Upper lobe of left lung (tissue), 6 donors: ENCODE data around the gene INSR. TPM values are rescaled to one million over a fixed set of nuclear protein-coding genes. Genes with fewer than 3 reads are reported as not detected.
A peak's percentile ranks its signal among the peaks of the same experiment; 100 is the strongest.
"Not testable (repeated sequence)": the region's sequence is repeated elsewhere in the genome, so short reads cannot be mapped to it uniquely, and the experiment has no call there.

ENCODE experiments used
- ATAC-seq, 2 donors: fragments of 200-7000 bp; cut with Tn5 transposase; one replicate each; pipeline ENCODE4 v1.9.1; 2022; ENCODE audit warnings: mild to moderate bottlenecking in 2 of 2, moderate library complexity in 2 of 2; ENCODE audit not compliant: low FRiP score in 2 of 2
- DNase-seq, 2 donors: peaks; one replicate each; pipeline ENCODE4 v3.0.0-alpha.2; 2019 to 2020
- H3K27ac ChIP-seq, 4 donors: fragments of 200-600 bp; sonication (generic); one replicate each; pipeline ENCODE4 v1.5.1; 2016 to 2019
- H3K27me3 ChIP-seq, 4 donors: fragments of 200-600 bp; sonication (generic); one replicate each; pipeline ENCODE4 v1.5.1; 2017 to 2019
- H3K36me3 ChIP-seq, 4 donors: fragments of 200-600 bp; sonication (generic); one replicate each; pipeline ENCODE4 v1.5.1; 2016 to 2019
- H3K4me1 ChIP-seq, 4 donors: fragments of 200-600 bp; sonication (generic); one replicate each; pipeline ENCODE4 v1.5.1; 2018 to 2019
- H3K4me3 ChIP-seq, 4 donors: fragments of 200-600 bp; sonication (generic); one replicate each; pipeline ENCODE4 v1.5.1; 2017 to 2019; ENCODE audit warnings: mild to moderate bottlenecking in 2 of 4, moderate library complexity in 1 of 4
- H3K9me3 ChIP-seq, 4 donors: fragments of 200-600 bp; sonication (generic); one replicate each; pipeline ENCODE4 v1.5.1; 2018 to 2019
- EP300 ChIP-seq, 4 donors: sonication (generic); formaldehyde crosslinking; IDR thresholded peaks; one replicate each; pipeline ENCODE4 v1.5.1; 2017; ENCODE audit warnings: antibody characterized with exemption in 4 of 4, control low read depth in 2 of 4
- POLR2A ChIP-seq, 4 donors: fragments of 450-650 bp; IDR thresholded peaks; one replicate each; pipeline ENCODE4 v1.5.1; 2016 to 2017; ENCODE audit warnings: antibody characterized with exemption in 4 of 4, mild to moderate bottlenecking in 2 of 4
- POLR2AphosphoS5 ChIP-seq, 2 donors: sonication (generic); formaldehyde crosslinking; IDR thresholded peaks; one replicate each; pipeline ENCODE4 v1.5.1; 2017; ENCODE audit warnings: antibody characterized with exemption in 2 of 2
- WGBS, 2 donors: methylation state at CpG; one replicate each; pipeline ENCODE4 v1.1.5; 2017 to 2018; 5-methylcytosine and 5-hydroxymethylcytosine counted together
- total RNA-seq, 6 donors: library from RNA; depleted of rRNA in 4 of 6; stranded (reverse); fragments of >200 nt in 4 of 6; gene quantifications; one replicate each; pipeline versions ENCODE4 v1.1.0 to v1.2.1, GENCODE V29; 2016 to 2021
- TF ChIP-seq, protein P1 (sequence below), 6 experiments: fragments of 450-650 bp in 4 of 6; fragments of 200-600 bp in 2 of 6; sonication (generic) in 2 of 6; IDR thresholded peaks; one replicate each; pipeline ENCODE4 v1.5.1; 2016 to 2019; ENCODE audit warnings: antibody characterized with exemption in 6 of 6
- donor health status: DM: no; HTN: no; CAD: no; lungs with moderate emphysema.
- donor health status: DM: no; HTN: yes; CAD: no; lungs with severe emphysema.

Gene INSR
- total RNA-seq, 6 donors from 2014 or later, result 32.4 to 142 (median 49.9) TPM

DNA sequence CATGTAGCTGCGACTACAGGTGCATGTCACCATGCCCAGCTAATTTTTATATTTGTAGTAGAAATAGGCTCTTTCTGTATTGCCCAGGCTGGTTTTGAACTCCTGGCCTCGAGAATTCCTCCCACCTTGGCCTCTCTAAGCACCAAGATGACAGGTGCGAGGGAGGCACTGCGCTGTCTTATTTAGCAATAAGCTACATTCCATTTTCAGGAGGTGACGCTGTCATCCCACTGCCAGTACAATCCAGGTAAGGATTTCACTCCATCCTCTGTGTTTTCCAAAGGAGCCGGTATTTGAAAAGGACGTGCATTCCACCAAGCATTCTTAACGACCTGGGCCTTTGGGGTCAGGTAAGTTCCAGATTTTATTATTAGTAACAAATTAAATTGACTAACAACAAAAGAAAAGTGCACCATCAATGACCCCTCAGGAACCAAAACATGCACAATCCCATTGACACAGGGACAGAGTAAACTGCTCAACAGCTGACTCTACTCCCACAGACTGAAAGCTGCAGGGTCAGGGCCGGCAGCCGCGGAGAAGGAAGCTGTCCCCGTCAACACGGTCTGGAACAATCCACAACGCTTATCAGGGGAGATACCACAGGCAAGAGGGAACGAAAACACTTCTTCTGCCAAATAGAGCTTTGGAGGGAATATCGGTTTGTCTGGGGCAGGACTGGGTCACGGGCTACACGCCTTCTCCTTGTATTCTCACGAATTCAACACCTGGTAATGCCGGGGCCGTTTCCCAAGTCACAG, 82.8 kb downstream of the INSR start:
- no peak overlapping the region for H3K4me3 ChIP-seq
- peak; percentile 23 to 72 for ATAC-seq

DNA sequence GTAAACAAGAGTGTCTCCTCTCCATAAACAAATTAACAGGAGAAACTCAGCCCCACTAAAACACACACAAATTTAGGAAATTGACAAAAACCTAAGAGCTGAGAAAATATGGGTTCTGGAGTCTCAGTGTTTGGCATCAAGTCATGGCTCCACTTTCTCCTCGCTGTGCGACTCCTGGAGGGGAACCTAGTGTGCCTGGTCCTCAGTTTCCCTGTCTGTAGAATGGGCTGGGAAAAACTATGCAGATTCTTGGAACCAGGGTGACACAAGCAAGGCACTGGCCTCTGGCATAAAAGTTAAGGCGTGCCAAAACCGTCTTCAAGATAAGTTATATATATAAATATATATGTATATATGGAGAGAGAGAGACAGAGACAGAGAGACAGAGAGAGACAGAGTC, 83.9 kb downstream of the INSR start:
- 95% methylated on average over 4 of the region's 4 CpGs for WGBS, 2 donors
- no peak overlapping the region for H3K4me3 ChIP-seq
- ATAC-seq, result no peak
- peaks cover 5 to 10% (median 8%) of the 10 kb centered on the region in 4 donors for H3K4me1 ChIP-seq
- TF ChIP-seq, protein P1, sequence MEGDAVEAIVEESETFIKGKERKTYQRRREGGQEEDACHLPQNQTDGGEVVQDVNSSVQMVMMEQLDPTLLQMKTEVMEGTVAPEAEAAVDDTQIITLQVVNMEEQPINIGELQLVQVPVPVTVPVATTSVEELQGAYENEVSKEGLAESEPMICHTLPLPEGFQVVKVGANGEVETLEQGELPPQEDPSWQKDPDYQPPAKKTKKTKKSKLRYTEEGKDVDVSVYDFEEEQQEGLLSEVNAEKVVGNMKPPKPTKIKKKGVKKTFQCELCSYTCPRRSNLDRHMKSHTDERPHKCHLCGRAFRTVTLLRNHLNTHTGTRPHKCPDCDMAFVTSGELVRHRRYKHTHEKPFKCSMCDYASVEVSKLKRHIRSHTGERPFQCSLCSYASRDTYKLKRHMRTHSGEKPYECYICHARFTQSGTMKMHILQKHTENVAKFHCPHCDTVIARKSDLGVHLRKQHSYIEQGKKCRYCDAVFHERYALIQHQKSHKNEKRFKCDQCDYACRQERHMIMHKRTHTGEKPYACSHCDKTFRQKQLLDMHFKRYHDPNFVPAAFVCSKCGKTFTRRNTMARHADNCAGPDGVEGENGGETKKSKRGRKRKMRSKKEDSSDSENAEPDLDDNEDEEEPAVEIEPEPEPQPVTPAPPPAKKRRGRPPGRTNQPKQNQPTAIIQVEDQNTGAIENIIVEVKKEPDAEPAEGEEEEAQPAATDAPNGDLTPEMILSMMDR (IDR thresholded peaks at IDR 0.05), result no peak
- TF ChIP-seq EP300 (IDR thresholded peaks at IDR 0.05) (no peak), POLR2AphosphoS5 (IDR thresholded peaks at IDR 0.05) (no peak), POLR2A (IDR thresholded peaks at IDR 0.05) (no peak)
- H3K36me3 ChIP-seq, result no peaks in the 10 kb centered on the region
- H3K9me3 ChIP-seq, result no peaks in the 10 kb centered on the region
- no peaks in the 10 kb centered on the region for H3K27me3 ChIP-seq
- H3K27ac ChIP-seq, result no peak overlapping the region
- DNase-seq, result no peak

More for the DNA sequence above, 82.8 kb downstream of the INSR start:
- Histone ChIP-seq H3K9me3 (no peaks in the 10 kb centered on the region), H3K36me3 (no peaks in the 10 kb centered on the region), H3K27ac (peak overlapping the region in 2 of 4 donors; percentile 12 to 56), H3K4me1 (peaks cover 5 to 10% (median 8%) of the 10 kb centered on the region in 4 donors), H3K27me3 (no peaks in the 10 kb centered on the region)
- 53% methylated on average over 19 to 21 of the region's 21 CpGs for WGBS, 2 donors
- DNase-seq, result peak in 1 of 2 donors; percentile 45
- TF ChIP-seq, protein P1 (IDR thresholded peaks at IDR 0.05), result no peak
- no peak for TF ChIP-seq EP300 (IDR thresholded peaks at IDR 0.05)
- peak in 1 of 2 donors; percentile 44 for TF ChIP-seq POLR2AphosphoS5 (IDR thresholded peaks at IDR 0.05)

DNA sequence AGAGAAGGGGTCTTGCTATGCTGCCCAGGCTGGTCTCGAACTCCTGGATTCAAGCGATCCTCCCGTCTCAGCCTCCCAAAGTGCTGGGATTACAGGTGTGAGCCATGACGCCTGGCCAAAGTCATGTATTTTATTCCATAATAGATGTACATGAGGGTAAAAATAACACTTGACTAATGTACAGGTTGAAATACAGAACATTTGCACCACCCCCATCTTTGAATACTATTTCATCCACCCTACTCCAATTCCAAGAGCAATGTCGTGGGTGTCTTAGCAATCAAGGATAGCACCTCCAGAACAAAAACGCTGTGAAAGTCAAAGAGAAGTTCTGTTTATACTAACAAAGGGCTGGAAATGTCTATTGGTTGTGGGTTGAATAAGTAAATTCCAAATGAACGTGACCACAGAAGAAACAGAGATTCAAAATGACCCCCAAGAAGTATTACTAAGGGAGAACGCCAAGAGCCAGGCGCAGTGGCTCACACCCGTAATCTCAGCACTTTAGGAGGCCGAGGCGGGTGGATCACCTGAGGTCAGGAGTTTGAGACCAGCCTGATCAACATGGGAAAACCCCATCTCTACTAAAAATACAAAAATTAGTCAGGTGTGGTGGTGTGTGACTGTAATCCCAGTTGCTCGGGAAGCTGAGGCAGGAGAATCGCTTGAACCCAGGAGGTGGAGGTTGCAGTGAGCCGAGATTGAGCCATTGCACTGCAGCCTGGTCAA, 84.5 kb downstream of the INSR start:
- not testable (repeated sequence) for H3K9me3 ChIP-seq, ATAC-seq, H3K36me3 ChIP-seq, H3K4me3 ChIP-seq, H3K27me3 ChIP-seq, H3K27ac ChIP-seq, DNase-seq
- H3K4me1 ChIP-seq, result peaks cover 5 to 10% (median 8%) of the 10 kb centered on the region in 4 donors
- 91 to 95% methylated on average over 15 of the region's 15 CpGs for WGBS, 2 donors

DNA sequence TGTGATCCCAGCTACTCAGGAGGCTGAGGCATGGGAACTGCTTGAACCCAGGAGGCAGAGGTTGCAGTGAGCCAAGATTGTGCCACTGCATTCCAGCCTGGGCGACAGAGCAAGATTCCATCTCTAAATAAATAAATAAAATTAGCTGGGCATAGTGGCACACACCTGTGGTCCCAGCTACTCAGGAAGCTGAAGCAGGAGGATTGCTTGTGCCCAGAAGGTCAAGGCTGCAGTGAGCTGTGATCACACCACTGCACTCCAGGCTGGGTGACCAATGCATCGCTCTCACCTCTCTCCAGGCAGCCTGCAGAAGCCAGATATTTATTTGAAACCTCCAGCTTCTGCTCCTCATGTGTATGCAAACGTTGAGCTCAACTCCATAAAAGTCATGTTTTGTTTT, 85.2 kb downstream of the INSR start:
- H3K4me3 ChIP-seq, H3K27me3 ChIP-seq, H3K9me3 ChIP-seq, DNase-seq, H3K27ac ChIP-seq, ATAC-seq, H3K36me3 ChIP-seq: not testable (repeated sequence)
- H3K4me1 ChIP-seq, result peaks cover 5 to 10% (median 8%) of the 10 kb centered on the region in 4 donors
- 83 to 85% methylated on average over 3 of the region's 3 CpGs for WGBS, 2 donors

DNA sequence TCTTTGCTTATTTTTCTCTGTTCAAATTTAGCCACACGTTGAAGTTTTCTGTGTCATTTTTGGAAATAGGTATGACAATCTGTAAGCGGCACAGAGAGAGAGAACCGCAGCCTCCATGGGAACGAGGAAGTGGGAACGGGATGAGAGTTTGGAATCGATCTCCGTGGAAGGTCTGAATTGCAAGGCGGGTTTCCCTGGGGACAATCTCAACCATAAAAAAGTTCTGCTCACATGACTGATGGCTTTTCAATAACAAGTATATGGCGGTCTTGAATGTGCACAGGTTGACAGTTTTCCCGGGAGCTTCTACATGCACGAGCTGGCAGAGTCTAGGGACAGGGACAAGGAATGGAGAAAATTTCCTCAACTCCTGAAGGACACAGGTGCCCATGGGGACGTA, 90.9 kb downstream of the INSR start:
- TF ChIP-seq POLR2A (IDR thresholded peaks at IDR 0.05) (no peak), EP300 (IDR thresholded peaks at IDR 0.05) (no peak), POLR2AphosphoS5 (IDR thresholded peaks at IDR 0.05) (no peak)
- TF ChIP-seq, protein P1 (IDR thresholded peaks at IDR 0.05), result no peak

More for the DNA sequence above, 90.9 kb downstream of the INSR start:
- H3K4me1 ChIP-seq, result peaks cover 6 to 12% (median 7%) of the 10 kb centered on the region in 4 donors
- no peaks in the 10 kb centered on the region for H3K27me3 ChIP-seq
- WGBS, 2 donors, result 87% methylated on average over 12 of the region's 12 CpGs
- H3K9me3 ChIP-seq, result no peaks in the 10 kb centered on the region
- ATAC-seq, result no peak
- H3K4me3 ChIP-seq, result no peak overlapping the region
- no peaks in the 10 kb centered on the region for H3K36me3 ChIP-seq
- DNase-seq, result no peak
- H3K27ac ChIP-seq, result no peak overlapping the region
